DND-41 (cell line): ENCODE data around the gene RPRM.

Source experiments
- ATAC-seq: fragments of 200-7000 bp; cut with Tn5 transposase; 3 replicates; pipeline ENCODE4 v1.9.1; 2021; ENCODE audit warnings: low read depth; ENCODE audit not compliant: insufficient read depth
- DNase-seq: peaks from one replicate; pipeline ENCODE4 v3.0.0-alpha.2; 2020
- H2AFZ ChIP-seq: 2 replicates; pipeline ENCODE4 v1.6.0; 2012; ENCODE audit warnings: low read depth, low read length
- H3K27ac ChIP-seq: 2 replicates; pipeline ENCODE4 v1.5.1; 2012; ENCODE audit warnings: low read length, inconsistent platforms
- H3K27me3 ChIP-seq: fragments of 200-600 bp; sonication (generic); 2 replicates; pipeline ENCODE4 v1.6.0; 2012; ENCODE audit warnings: low read length, mild to moderate bottlenecking, inconsistent platforms; ENCODE audit not compliant: insufficient read depth, poor library complexity
- H3K36me3 ChIP-seq: 2 replicates; pipeline ENCODE4 v1.5.1; 2012; ENCODE audit warnings: low read length, inconsistent platforms; ENCODE audit not compliant: insufficient read depth
- H3K4me1 ChIP-seq: 2 replicates; pipeline ENCODE4 v1.5.1; 2012; ENCODE audit warnings: mild to moderate bottlenecking, low read length; ENCODE audit not compliant: insufficient read depth
- H3K4me2 ChIP-seq: 2 replicates; pipeline ENCODE4 v1.6.0; 2012; ENCODE audit warnings: mild to moderate bottlenecking, moderate library complexity, low read length, inconsistent platforms; ENCODE audit not compliant: insufficient read depth
- H3K4me3 ChIP-seq, 2 experiments: fragments of 200-600 bp in 1 of 2; shearing (Covaris generic) in 1 of 2; 2 replicates each; pipeline ENCODE4 v1.5.1; 2012 to 2016; ENCODE audit warnings: inconsistent platforms in 2 of 2, low read length in 2 of 2, mild to moderate bottlenecking in 2 of 2, low read depth in 1 of 2, moderate library complexity in 1 of 2
- H3K79me2 ChIP-seq: 2 replicates; pipeline ENCODE4 v1.6.0; 2012; ENCODE audit warnings: low read length, inconsistent platforms; ENCODE audit not compliant: insufficient read depth
- H3K9ac ChIP-seq: 2 replicates; pipeline ENCODE4 v1.6.0; 2012; ENCODE audit warnings: low read depth, mild to moderate bottlenecking, inconsistent platforms, low read length, moderate library complexity
- H3K9me3 ChIP-seq: 2 replicates; pipeline ENCODE4 v1.5.1; 2012; ENCODE audit warnings: low read length, moderate library complexity, mild to moderate bottlenecking, inconsistent platforms; ENCODE audit not compliant: insufficient read depth, severe bottlenecking
- H4K20me1 ChIP-seq: 2 replicates; pipeline ENCODE4 v1.6.0; 2012; ENCODE audit warnings: low read length; ENCODE audit not compliant: insufficient read depth
- EZH2 ChIP-seq: IDR thresholded peaks from 3 replicates; pipeline ENCODE4 v1.6.1; 2012; ENCODE audit warnings: borderline replicate concordance, low read depth, mild to moderate bottlenecking, moderate library complexity, low read length, inconsistent platforms; ENCODE audit not compliant: severe bottlenecking
- TF ChIP-seq, protein P1 (sequence below): IDR thresholded peaks from 2 replicates; pipeline ENCODE4 v1.5.1; 2012; ENCODE audit warnings: borderline replicate concordance, low read length, moderate library complexity, mild to moderate bottlenecking; ENCODE audit not compliant: poor library complexity, severe bottlenecking; ENCODE audit errors: extremely low read depth

RPRM gene

GRCh38 chr2:153433403-153433802 is 45.2 kb downstream of the RPRM start:
- H3K27me3 ChIP-seq = no peaks in the 10 kb centered on the region
- H3K4me2 ChIP-seq = no peak overlapping the region
- TF ChIP-seq EZH2 = no peak
- TF ChIP-seq, protein P1, sequence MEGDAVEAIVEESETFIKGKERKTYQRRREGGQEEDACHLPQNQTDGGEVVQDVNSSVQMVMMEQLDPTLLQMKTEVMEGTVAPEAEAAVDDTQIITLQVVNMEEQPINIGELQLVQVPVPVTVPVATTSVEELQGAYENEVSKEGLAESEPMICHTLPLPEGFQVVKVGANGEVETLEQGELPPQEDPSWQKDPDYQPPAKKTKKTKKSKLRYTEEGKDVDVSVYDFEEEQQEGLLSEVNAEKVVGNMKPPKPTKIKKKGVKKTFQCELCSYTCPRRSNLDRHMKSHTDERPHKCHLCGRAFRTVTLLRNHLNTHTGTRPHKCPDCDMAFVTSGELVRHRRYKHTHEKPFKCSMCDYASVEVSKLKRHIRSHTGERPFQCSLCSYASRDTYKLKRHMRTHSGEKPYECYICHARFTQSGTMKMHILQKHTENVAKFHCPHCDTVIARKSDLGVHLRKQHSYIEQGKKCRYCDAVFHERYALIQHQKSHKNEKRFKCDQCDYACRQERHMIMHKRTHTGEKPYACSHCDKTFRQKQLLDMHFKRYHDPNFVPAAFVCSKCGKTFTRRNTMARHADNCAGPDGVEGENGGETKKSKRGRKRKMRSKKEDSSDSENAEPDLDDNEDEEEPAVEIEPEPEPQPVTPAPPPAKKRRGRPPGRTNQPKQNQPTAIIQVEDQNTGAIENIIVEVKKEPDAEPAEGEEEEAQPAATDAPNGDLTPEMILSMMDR = no peak
- no peak overlapping the region for H3K27ac ChIP-seq
- ATAC-seq = no peak
- no peak overlapping the region for H2AFZ ChIP-seq
- no peaks in the 10 kb centered on the region for H3K9me3 ChIP-seq
- H3K36me3 ChIP-seq = no peaks in the 10 kb centered on the region
- H4K20me1 ChIP-seq = no peaks in the 10 kb centered on the region
- no peak overlapping the region for H3K9ac ChIP-seq
- no peak for DNase-seq
- H3K4me3 ChIP-seq = no peak overlapping the region
- no peaks in the 10 kb centered on the region for H3K4me1 ChIP-seq
- no peaks in the 10 kb centered on the region for H3K79me2 ChIP-seq

- no peak overlapping the region for H3K4me3 ChIP-seq
- TF ChIP-seq, protein P1 = no peak
- no peak for TF ChIP-seq EZH2
- ATAC-seq = no peak
- H3K79me2 ChIP-seq = no peaks in the 10 kb centered on the region
- H3K27ac ChIP-seq = no peak overlapping the region
- no peaks in the 10 kb centered on the region for H3K9me3 ChIP-seq
- H3K36me3 ChIP-seq = no peaks in the 10 kb centered on the region
- H3K4me2 ChIP-seq = no peak overlapping the region
- no peaks in the 10 kb centered on the region for H4K20me1 ChIP-seq
- H3K9ac ChIP-seq = no peak overlapping the region
- no peaks in the 10 kb centered on the region for H3K4me1 ChIP-seq
- no peaks in the 10 kb centered on the region for H3K27me3 ChIP-seq
- no peak overlapping the region for H2AFZ ChIP-seq
- no peak for DNase-seq
These were observed 46.2 kb downstream of the RPRM start for GRCh38 chr2:153432381-153432780.

GRCh38 chr2:153431114-153431513 is 47.4 kb downstream of the RPRM start:
- no peaks in the 10 kb centered on the region for H3K79me2 ChIP-seq
- DNase-seq = no peak
- TF ChIP-seq, protein P1 = no peak
- no peak for TF ChIP-seq EZH2
- H3K4me2 ChIP-seq = no peak overlapping the region
- no peak overlapping the region for H2AFZ ChIP-seq
- H3K4me1 ChIP-seq = no peaks in the 10 kb centered on the region
- no peaks in the 10 kb centered on the region for H3K9me3 ChIP-seq
- no peak for ATAC-seq
- no peak overlapping the region for H3K9ac ChIP-seq
- no peaks in the 10 kb centered on the region for H4K20me1 ChIP-seq
- H3K27ac ChIP-seq = no peak overlapping the region
- H3K27me3 ChIP-seq = no peaks in the 10 kb centered on the region
- no peaks in the 10 kb centered on the region for H3K36me3 ChIP-seq
- H3K4me3 ChIP-seq = no peak overlapping the region
